A549 (cell line): ENCODE measurements around the gene PCYT1B.

Experiments used
- CBX2 ChIP-seq: fragments of 200-600 bp; sonication (generic); IDR thresholded peaks from 2 replicates; pipeline ENCODE4 v1.6.1; 2016; ENCODE audit warnings: low read depth, mild to moderate bottlenecking, borderline replicate concordance
- CBX8 ChIP-seq: fragments of 200-600 bp; sonication (generic); IDR thresholded peaks from 2 replicates; pipeline ENCODE4 v1.6.1; 2016
- CTCF ChIP-seq: fragments of >200 bp; sonication (Bioruptor Twin); formaldehyde crosslinking; IDR thresholded peaks from 3 replicates; pipeline ENCODE4 v1.5.1; 2016
- PBX3 ChIP-seq: IDR thresholded peaks from 2 replicates; pipeline ENCODE4 v1.6.1; 2012
- RAD21 ChIP-seq, 2 experiments: fragments of >200 bp in 1 of 2; sonication (Bioruptor Twin) in 1 of 2; formaldehyde crosslinking in 1 of 2; IDR thresholded peaks in 1 of 2; conservative IDR thresholded peaks in 1 of 2; 2 replicates in 1 of 2; 3 replicates in 1 of 2; pipeline ENCODE4 v1.6.1; 2012 to 2018; ENCODE audit warnings: inconsistent platforms in 1 of 2
- RCOR1 ChIP-seq: fragments of 150-350 bp; IDR thresholded peaks from 2 replicates; pipeline ENCODE4 v1.6.1; 2014; ENCODE audit warnings: antibody characterized with exemption, low read length, low read depth
- REST ChIP-seq: fragments of 200-600 bp; sonication (generic); IDR thresholded peaks from 2 replicates; pipeline ENCODE4 v1.6.1; 2016; ENCODE audit warnings: antibody characterized with exemption, mild to moderate bottlenecking, moderate library complexity

GRCh38 chrX:24694825-24695224, 47.7 kb upstream of the PCYT1B start:
- TF ChIP-seq RAD21 (conservative IDR thresholded peaks at IDR 0.05 in 1 of 2, IDR thresholded peaks at IDR 0.05 in 1 of 2) (no peak), REST (no peak), CTCF (no peak), RCOR1 (no peak), CBX2 (no peak), PBX3 (no peak), CBX8 (no peak)
